ENCODE results near the gene ARL15.
"Not testable (repeated sequence)": the region's sequence is repeated elsewhere in the genome, so short reads cannot be mapped to it uniquely, and the experiment has no call there.

ARL15 gene

DNA sequence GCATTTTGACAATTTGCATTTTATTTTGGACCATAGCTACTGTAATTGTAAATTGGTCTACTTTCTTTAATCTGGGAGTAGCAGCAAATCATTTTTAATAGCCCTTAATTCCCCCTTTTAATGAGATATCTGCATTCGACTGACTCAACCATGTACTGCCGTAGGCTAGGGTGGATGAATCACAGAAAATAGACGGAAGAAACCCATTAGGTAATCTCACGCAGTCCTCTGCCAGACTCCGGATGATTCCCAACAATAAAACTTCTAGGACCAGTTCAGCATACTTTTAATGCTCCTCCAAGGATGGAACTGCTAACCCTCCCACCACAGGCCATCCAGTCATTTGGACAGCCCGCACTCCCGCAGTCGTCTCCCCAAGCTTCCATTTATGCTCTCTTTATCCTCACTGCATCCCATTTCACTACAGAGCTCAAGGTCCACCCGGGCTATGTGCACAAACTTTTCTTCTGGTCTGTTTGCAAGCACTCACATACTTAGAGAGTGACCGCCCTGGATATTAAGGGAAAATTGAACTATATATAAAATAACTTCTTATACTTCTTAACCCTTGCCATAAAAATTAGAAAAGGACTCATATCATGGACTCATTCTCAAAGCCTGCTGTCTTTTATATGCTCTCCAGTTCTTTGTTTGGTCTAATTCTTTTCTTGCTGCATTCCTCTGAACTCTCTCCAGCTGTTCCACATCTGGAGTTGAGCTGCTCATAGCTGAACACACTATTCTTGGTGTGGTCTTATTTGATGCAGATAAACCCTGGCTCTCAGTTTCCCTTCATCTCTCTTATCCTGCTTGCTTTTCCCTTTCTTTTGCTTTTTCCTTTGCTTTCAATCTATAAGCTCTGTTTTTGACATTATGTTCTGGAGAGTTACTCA lies 326.6 kb downstream of the ARL15 start:
- DNase-seq (ENCODE audit: low read depth) = peak; percentile 69

DNA sequence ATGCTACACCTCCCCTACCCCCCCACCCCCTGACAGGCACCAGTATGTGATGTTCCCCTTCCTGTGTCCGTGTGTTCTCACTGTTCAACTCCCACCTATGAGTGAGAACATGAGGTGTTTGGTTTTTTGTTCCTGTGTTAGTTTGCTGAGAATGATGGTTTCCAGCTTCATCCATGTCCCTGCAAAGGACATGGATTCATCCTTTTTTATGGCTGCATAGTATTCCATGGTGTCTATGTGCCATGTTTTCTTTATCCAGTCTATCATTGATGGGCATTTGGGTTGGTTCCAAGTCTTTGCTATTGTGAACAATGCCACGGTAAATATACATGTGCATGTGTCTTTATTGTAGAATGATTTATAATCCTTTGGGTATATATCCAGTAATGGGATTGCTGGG lies 328.1 kb downstream of the ARL15 start:
- DNase-seq (ENCODE audit: low read depth) = not testable (repeated sequence)

DNA sequence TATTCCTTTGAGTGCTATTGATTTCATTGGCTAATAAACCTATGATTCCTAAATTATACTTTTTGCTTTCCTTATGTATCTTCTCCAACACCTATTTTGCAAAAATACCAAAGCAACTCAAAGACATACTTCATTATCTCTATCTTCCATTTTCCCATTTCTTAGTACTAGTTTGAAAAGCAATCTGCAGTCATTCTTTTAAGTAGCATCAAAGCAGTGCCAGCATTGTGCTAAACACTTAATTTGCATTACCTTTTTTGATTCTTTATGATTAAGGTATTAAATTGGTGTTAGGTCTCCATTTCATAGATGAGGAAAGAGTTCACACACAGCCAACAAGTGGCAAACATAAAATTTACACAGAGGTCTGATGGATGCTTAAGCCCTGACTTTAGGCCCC lies 330.3 kb downstream of the ARL15 start:
- DNase-seq (ENCODE audit: low read depth) = no peak

- DNase-seq (ENCODE audit: low read depth) = no peak
Observed at GRCh38 chr5:53974021-53974420, 336.4 kb downstream of the ARL15 start.

- no peak for DNase-seq (ENCODE audit: low read depth)
Observed at GRCh38 chr5:53972314-53972713, 338.1 kb downstream of the ARL15 start.

DNA sequence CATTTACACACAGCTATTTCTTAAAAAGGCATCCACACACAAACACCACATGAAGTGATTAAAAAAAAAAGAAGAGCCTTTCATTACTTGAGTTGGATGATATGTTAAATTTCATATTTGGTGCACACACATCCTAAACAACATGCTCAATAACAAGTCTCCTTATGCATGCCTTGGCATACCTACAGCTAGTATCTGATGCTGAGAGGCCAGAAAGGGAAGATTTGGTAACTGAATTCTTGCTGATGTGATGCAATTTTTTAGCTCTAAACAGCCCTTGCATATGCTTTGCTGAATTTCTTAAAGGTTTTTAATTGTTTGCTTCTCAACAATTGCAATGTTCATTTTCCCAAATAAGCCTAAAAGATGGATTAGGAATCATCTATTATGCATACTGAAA lies 338.8 kb downstream of the ARL15 start:
- no peak for DNase-seq (ENCODE audit: low read depth)

DNA sequence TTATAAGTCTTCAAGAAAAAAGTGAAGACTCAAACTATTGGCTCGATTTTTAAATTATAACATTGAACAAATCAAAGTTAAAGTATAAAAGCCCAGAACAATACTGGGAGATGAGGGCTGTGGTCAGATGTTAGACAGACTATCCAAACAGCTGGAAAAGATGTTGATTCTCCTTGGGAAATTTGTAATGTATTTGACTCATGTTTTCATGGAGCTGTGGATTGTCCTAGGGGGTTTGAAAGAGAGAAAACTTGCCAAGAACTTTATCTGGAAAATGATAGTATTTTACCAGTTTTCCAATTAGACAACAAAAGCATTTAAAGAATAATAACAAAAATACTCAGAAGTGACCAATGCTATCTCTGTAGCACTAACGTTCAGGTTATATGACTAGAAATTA lies 339.2 kb downstream of the ARL15 start:
- DNase-seq (ENCODE audit: low read depth) = no peak

DNA sequence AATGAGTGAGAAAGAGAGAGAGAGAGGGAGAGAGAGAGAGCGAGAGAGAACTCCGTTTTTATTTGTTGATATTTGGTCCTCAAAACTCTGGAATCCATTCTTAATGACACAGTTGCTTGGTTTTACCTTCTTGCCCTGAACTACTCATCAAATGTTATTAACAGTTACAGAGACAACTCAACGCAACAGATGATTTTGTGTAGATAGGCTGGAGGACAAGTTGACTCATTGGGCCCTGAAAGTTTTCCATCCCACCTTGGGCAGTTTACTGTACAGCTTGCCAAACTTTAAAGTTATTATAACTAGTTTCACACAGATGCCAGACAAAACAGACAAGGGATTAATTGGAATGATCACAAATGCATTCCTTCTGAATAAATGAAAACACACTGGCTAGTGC lies 339.9 kb downstream of the ARL15 start:
- DNase-seq (ENCODE audit: low read depth) = no peak

- no peak for DNase-seq (ENCODE audit: low read depth)
Observed at GRCh38 chr5:53969176-53969730, 341.1 kb downstream of the ARL15 start.

- no peak for DNase-seq (ENCODE audit: low read depth)
Observed at GRCh38 chr5:53965459-53965858, 344.9 kb downstream of the ARL15 start.

- no peak for DNase-seq (ENCODE audit: low read depth)
Observed at GRCh38 chr5:53963958-53964357, 346.4 kb downstream of the ARL15 start.

DNA sequence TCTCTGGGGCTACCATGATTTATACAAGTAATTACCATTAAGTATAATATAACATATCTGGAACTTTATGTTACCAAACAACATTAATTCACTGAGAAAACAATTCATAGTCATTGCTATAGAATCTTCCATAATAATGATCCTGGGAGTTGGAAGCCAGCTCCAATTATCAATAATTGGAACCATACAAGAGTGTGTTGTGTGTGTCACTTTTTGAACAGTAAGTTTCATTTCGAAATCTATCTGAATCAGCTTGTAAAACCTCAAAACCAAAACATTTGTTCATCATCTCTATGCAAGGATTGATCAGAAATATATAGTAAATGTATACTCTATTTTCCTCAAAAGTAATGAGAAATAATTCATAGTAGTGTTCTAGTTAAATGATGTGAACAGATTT lies 348.1 kb downstream of the ARL15 start:
- DNase-seq (ENCODE audit: low read depth) = no peak

DNA sequence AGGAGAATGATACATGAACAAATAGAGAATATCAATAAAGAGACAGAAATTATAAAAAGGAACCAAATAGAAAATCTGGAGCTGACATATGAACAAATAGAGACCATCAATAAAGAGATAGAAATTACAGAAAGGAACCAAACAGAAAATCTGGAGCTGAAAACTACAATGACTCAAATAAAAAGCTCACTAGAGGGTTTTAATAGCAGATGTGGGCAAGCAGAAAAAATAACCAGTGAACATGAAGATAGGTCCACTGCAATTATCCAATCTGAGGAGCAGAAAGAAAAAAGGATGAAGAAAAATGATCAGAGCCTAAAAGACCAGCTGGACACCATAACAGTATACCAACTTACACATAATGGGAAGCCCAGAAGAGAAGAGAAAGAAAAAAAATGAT lies 353.7 kb downstream of the ARL15 start:
- DNase-seq (ENCODE audit: low read depth) = no peak

- no peak for DNase-seq (ENCODE audit: low read depth)
Observed at GRCh38 chr5:53956196-53956595, 354.2 kb downstream of the ARL15 start.

DNA sequence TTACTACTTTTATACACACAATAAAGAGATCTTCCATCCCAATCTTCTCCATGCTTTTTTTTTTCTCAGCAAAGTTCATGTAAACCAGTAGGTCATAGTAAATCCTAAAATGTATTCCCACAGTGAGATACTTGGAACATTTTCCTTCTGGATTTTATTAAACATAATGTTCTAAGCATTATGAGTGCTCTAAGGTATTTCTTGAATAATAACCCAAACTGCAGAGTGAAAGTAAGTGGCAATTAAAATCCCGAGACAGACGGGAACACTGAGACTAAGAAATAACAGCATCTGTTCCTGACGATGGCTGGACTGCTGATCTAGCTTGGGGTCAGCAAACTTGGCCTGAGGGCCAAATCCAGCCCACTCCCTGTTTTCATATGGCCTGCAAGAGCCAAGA lies 359.8 kb downstream of the ARL15 start:
- DNase-seq (ENCODE audit: low read depth) = no peak

- DNase-seq (ENCODE audit: low read depth) = no peak
Observed at GRCh38 chr5:53948598-53948997, 361.8 kb downstream of the ARL15 start.

- DNase-seq (ENCODE audit: low read depth) = no peak
Observed at GRCh38 chr5:53946405-53947100, 363.8 kb downstream of the ARL15 start.

GRCh38 chr5:53944981-53945380 lies 365.4 kb downstream of the ARL15 start:
- DNase-seq (ENCODE audit: low read depth) = no peak

DNA sequence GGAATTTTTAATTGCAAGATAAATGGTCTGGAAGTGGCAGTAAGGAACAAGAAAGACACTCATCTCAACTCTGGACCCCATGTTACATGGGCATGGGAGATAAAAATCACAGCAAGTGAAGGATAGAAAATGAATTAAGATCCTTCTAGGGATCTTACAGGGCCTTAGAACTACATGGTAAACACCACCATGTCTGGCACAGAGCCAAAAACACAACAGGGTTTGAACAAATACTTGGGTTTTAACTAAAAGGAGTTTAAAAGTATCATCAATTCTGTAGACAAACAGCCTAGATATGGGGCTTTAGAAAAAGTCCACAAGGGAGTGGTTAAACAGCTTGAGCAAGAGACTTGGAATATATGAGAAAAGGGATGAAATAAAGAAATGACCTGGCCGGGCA lies 366.4 kb downstream of the ARL15 start:
- DNase-seq (ENCODE audit: low read depth) = no peak

DNA sequence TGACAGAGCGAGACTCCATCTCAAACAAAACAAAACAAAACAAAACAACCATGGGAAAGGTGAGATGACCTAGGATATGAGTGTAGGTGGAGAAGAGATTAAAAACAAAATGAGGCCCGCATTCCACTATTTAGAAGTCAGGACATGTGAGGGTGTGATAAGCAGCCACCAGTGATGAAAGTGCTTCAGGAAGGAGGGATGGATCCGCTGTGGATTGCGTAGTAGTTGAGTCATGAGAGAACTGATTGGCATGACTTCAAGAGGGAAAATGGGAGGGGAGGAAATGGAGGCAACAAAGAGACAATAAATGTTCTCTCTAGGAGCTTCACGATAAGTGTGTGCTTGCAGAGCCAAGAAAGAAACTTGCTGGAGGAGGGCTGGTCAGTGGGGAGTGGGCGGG lies 367.6 kb downstream of the ARL15 start:
- DNase-seq (ENCODE audit: low read depth) = no peak

GRCh38 chr5:53940921-53941320 lies 369.5 kb downstream of the ARL15 start:
- no peak for DNase-seq (ENCODE audit: low read depth)

DNA sequence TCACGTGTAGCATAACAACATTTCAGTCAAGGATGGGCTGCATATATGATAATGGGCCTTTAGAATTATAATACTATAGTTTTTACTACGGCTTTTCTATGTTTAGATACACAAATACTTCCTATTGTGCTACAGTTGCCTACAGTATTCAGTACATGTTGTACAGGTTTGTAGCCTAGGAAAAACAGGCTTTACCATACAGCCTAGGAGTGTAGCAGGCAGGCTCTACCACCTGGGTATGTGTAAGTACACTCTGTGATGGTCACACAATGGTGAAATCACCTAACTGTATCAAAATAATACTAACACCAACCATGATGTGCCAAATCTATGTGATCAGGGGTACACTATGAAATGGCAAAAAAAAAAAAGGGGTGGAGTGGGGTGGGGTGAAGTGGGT lies 372.9 kb downstream of the ARL15 start:
- no peak for DNase-seq (ENCODE audit: low read depth)

All from GM04503 (cell line).